Activated naive CD4-positive, alpha-beta T cell treated with anti-CD3 and anti-CD28 coated beads, Interleukin-2, amount 10 ng/mL, durations not matched to agents 7 days and 5 days (primary cell): ENCODE measurements around the gene FHIT.
"Not testable (repeated sequence)": the region's sequence is repeated elsewhere in the genome, so short reads cannot be mapped to it uniquely, and the experiment has no call there.

Experiments used
- CTCF ChIA-PET: fragments of 350-600 bp; sonication (Branson Sonifier 250); formaldehyde crosslinking; loops from one replicate; lab custom pipeline; 2021; ENCODE audit warnings: antibody characterized with exemption; lab: Charles Lee
- DNase-seq: peaks from one replicate; pipeline ENCODE4 v3.0.0-alpha.2; 2020
- H3K27ac Mint-ChIP-seq: one replicate; pipeline ENCODE4 v1.8.0; 2021; ENCODE audit warnings: mild to moderate bottlenecking, moderate library complexity, mixed read lengths
- H3K27me3 Mint-ChIP-seq: one replicate; pipeline ENCODE4 v1.8.0; 2021; ENCODE audit warnings: mild to moderate bottlenecking, mixed read lengths
- H3K36me3 Mint-ChIP-seq: one replicate; pipeline ENCODE4 v1.8.0; 2021; ENCODE audit warnings: mixed read lengths
- H3K4me1 Mint-ChIP-seq: one replicate; pipeline ENCODE4 v1.8.0; 2021; ENCODE audit warnings: mixed read lengths
- H3K4me3 Mint-ChIP-seq: one replicate; pipeline ENCODE4 v1.8.0; 2021; ENCODE audit warnings: mild to moderate bottlenecking, moderate library complexity, mixed read lengths
- H3K9me3 Mint-ChIP-seq: one replicate; pipeline ENCODE4 v1.8.0; 2021; ENCODE audit warnings: mixed read lengths

The FHIT gene

GRCh38 chr3:60698117-60698516 lies 553.1 kb downstream of the FHIT start:
- DNase-seq: no peak
- H3K27me3 Mint-ChIP-seq: no peaks in the 10 kb centered on the region
- no peaks in the 10 kb centered on the region for H3K36me3 Mint-ChIP-seq
- no peak overlapping the region for H3K27ac Mint-ChIP-seq
- H3K4me1 Mint-ChIP-seq: no peaks in the 10 kb centered on the region
- H3K9me3 Mint-ChIP-seq: no peaks in the 10 kb centered on the region
- H3K4me3 Mint-ChIP-seq: no peak overlapping the region
- CTCF ChIA-PET: no interaction called here

- CTCF ChIA-PET: no interaction called here
- Mint-ChIP-seq H3K27me3 (no peaks in the 10 kb centered on the region), H3K27ac (no peak overlapping the region), H3K9me3 (no peaks in the 10 kb centered on the region), H3K36me3 (no peaks in the 10 kb centered on the region), H3K4me1 (no peaks in the 10 kb centered on the region), H3K4me3 (no peak overlapping the region)
- DNase-seq: no peak
Measured at GRCh38 chr3:60697132-60697531, 554.1 kb downstream of the FHIT start.

GRCh38 chr3:60696428-60697125 lies 554.7 kb downstream of the FHIT start:
- Mint-ChIP-seq H3K27ac (no peak overlapping the region), H3K9me3 (no peaks in the 10 kb centered on the region), H3K4me3 (no peak overlapping the region), H3K36me3 (no peaks in the 10 kb centered on the region), H3K4me1 (no peaks in the 10 kb centered on the region), H3K27me3 (no peaks in the 10 kb centered on the region)
- CTCF ChIA-PET: no interaction called here
- DNase-seq: no peak

- Mint-ChIP-seq H3K36me3 (no peaks in the 10 kb centered on the region), H3K4me3 (no peak overlapping the region), H3K4me1 (peaks cover 2% of the 10 kb centered on the region), H3K27ac (no peak overlapping the region), H3K27me3 (no peaks in the 10 kb centered on the region), H3K9me3 (peaks cover 2% of the 10 kb centered on the region)
- CTCF ChIA-PET: no interaction called here
- DNase-seq: no peak
Measured at GRCh38 chr3:60675424-60675823, 575.8 kb downstream of the FHIT start.

- Mint-ChIP-seq H3K9me3 (peaks cover 2% of the 10 kb centered on the region), H3K27ac (no peak overlapping the region), H3K4me3 (no peak overlapping the region), H3K27me3 (no peaks in the 10 kb centered on the region), H3K36me3 (no peaks in the 10 kb centered on the region), H3K4me1 (peaks cover 2% of the 10 kb centered on the region)
- CTCF ChIA-PET: no interaction called here
- DNase-seq: no peak
Measured at GRCh38 chr3:60674870-60675269, 576.4 kb downstream of the FHIT start.

- no peak for DNase-seq
- Mint-ChIP-seq H3K4me1 (peaks cover 2% of the 10 kb centered on the region), H3K4me3 (no peak overlapping the region), H3K27ac (no peak overlapping the region), H3K27me3 (no peaks in the 10 kb centered on the region), H3K9me3 (peaks cover 2% of the 10 kb centered on the region), H3K36me3 (no peaks in the 10 kb centered on the region)
- CTCF ChIA-PET: no interaction called here
Measured at GRCh38 chr3:60673123-60673522, 578.1 kb downstream of the FHIT start.

- H3K27me3 Mint-ChIP-seq, H3K4me3 Mint-ChIP-seq, H3K4me1 Mint-ChIP-seq, CTCF ChIA-PET, H3K9me3 Mint-ChIP-seq, H3K27ac Mint-ChIP-seq, H3K36me3 Mint-ChIP-seq, DNase-seq: not testable (repeated sequence)
Measured at GRCh38 chr3:60672337-60672736, 578.9 kb downstream of the FHIT start.

- CTCF ChIA-PET: no interaction called here
- H3K4me1 Mint-ChIP-seq: peaks cover 2% of the 10 kb centered on the region
- H3K27me3 Mint-ChIP-seq: no peaks in the 10 kb centered on the region
- no peak for DNase-seq
- H3K36me3 Mint-ChIP-seq: no peaks in the 10 kb centered on the region
- peaks cover 3% of the 10 kb centered on the region for H3K9me3 Mint-ChIP-seq
- H3K4me3 Mint-ChIP-seq: no peak overlapping the region
- no peak overlapping the region for H3K27ac Mint-ChIP-seq
Measured at GRCh38 chr3:60669636-60670035, 581.6 kb downstream of the FHIT start.

- Mint-ChIP-seq H3K27me3 (no peaks in the 10 kb centered on the region), H3K4me3 (no peak overlapping the region), H3K4me1 (no peaks in the 10 kb centered on the region), H3K36me3 (no peaks in the 10 kb centered on the region), H3K27ac (no peak overlapping the region), H3K9me3 (peaks cover 5% of the 10 kb centered on the region)
- DNase-seq: no peak
- CTCF ChIA-PET: no interaction called here
Measured at GRCh38 chr3:60660026-60660425, 591.2 kb downstream of the FHIT start.

- no peak overlapping the region for H3K27ac Mint-ChIP-seq
- no peak overlapping the region for H3K4me3 Mint-ChIP-seq
- H3K27me3 Mint-ChIP-seq: no peaks in the 10 kb centered on the region
- H3K9me3 Mint-ChIP-seq: peaks cover 5% of the 10 kb centered on the region
- no peaks in the 10 kb centered on the region for H3K36me3 Mint-ChIP-seq
- no peak for DNase-seq
- no peaks in the 10 kb centered on the region for H3K4me1 Mint-ChIP-seq
- CTCF ChIA-PET: no interaction called here
Measured at GRCh38 chr3:60659098-60659497, 592.2 kb downstream of the FHIT start.

- CTCF ChIA-PET: no interaction called here
- Mint-ChIP-seq H3K4me3 (no peak overlapping the region), H3K9me3 (peaks cover 5% of the 10 kb centered on the region), H3K36me3 (no peaks in the 10 kb centered on the region), H3K27me3 (no peaks in the 10 kb centered on the region), H3K4me1 (no peaks in the 10 kb centered on the region), H3K27ac (no peak overlapping the region)
- DNase-seq: no peak
Measured at GRCh38 chr3:60657972-60658371, 593.3 kb downstream of the FHIT start.

GRCh38 chr3:60652829-60653228 lies 598.4 kb downstream of the FHIT start:
- no peak for DNase-seq
- H3K4me1 Mint-ChIP-seq: no peaks in the 10 kb centered on the region
- CTCF ChIA-PET: no interaction called here
- no peaks in the 10 kb centered on the region for H3K9me3 Mint-ChIP-seq
- H3K4me3 Mint-ChIP-seq: no peak overlapping the region
- H3K27me3 Mint-ChIP-seq: no peaks in the 10 kb centered on the region
- no peak overlapping the region for H3K27ac Mint-ChIP-seq
- no peaks in the 10 kb centered on the region for H3K36me3 Mint-ChIP-seq

GRCh38 chr3:60651799-60652198 lies 599.5 kb downstream of the FHIT start:
- no peaks in the 10 kb centered on the region for H3K36me3 Mint-ChIP-seq
- no peaks in the 10 kb centered on the region for H3K27me3 Mint-ChIP-seq
- H3K4me3 Mint-ChIP-seq: no peak overlapping the region
- no peaks in the 10 kb centered on the region for H3K9me3 Mint-ChIP-seq
- H3K4me1 Mint-ChIP-seq: no peaks in the 10 kb centered on the region
- CTCF ChIA-PET: interaction anchor here (0.7 kb wide), 1 partner anchor 95 kb away, joined by 4 read pairs; no protein-coding TSS in a partner anchor
- no peak overlapping the region for H3K27ac Mint-ChIP-seq
- no peak for DNase-seq

- Mint-ChIP-seq H3K4me1 (no peaks in the 10 kb centered on the region), H3K4me3 (no peak overlapping the region), H3K9me3 (no peaks in the 10 kb centered on the region), H3K27me3 (no peaks in the 10 kb centered on the region), H3K36me3 (no peaks in the 10 kb centered on the region), H3K27ac (no peak overlapping the region)
- DNase-seq: no peak
- CTCF ChIA-PET: no interaction called here
Measured at GRCh38 chr3:60650171-60650570, 601.1 kb downstream of the FHIT start.

GRCh38 chr3:60645801-60646200 lies 605.5 kb downstream of the FHIT start:
- H3K9me3 Mint-ChIP-seq: no peaks in the 10 kb centered on the region
- no peak overlapping the region for H3K27ac Mint-ChIP-seq
- DNase-seq: no peak
- H3K27me3 Mint-ChIP-seq: no peaks in the 10 kb centered on the region
- no peaks in the 10 kb centered on the region for H3K36me3 Mint-ChIP-seq
- H3K4me3 Mint-ChIP-seq: no peak overlapping the region
- CTCF ChIA-PET: no interaction called here
- H3K4me1 Mint-ChIP-seq: no peaks in the 10 kb centered on the region
